HG03025 (cell line): ENCODE data around the gene DNASE1L2.

ENCODE experiments used
- ATAC-seq: cut with Tn5 transposase; IDR thresholded peaks from one replicate; pipeline ENCODE4 v1.9.1; 2021; ENCODE audit warnings: mild to moderate bottlenecking, moderate library complexity; ENCODE audit not compliant: unreplicated experiment, low FRiP score

Gene DNASE1L2

DNA sequence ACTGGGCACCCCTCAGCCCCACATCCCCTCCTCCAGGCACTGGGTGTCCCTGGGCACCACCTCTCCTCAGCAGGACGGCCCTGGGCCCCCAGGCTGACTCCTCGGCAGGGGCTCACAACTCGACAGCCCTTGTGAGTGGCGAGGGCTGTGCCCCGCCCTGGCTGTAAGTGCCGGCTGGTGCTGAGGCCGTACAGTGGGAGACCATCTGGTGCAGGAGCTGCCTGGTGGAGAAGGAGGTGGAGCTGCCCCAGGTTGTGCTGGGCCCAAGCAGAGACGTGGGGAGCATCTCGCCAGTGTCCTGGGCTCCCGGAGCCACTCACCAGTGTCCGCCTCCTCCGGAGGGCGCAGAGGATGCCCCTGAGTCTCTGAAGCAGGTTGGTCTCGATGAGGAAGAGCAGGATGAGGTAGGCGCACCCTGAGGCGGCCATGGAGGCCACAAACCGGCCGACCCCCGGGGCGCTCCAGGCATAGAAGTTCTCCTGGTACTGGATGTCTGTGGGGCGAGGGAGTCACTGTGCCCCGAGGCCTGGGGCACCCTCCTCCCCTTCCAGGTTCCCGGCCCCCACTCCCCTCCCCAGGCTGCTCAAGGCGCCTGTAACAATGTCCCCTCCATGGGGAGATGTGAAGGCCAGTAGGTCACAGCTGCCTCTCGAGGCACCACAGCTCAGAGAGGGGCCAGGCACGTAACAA lies 46.8 kb downstream of the DNASE1L2 start:
- no peak for ATAC-seq

GRCh38 chr16:2284001-2284770 lies 47.9 kb downstream of the DNASE1L2 start:
- no peak for ATAC-seq

GRCh38 chr16:2284797-2285576 lies 48.7 kb downstream of the DNASE1L2 start:
- no peak for ATAC-seq

GRCh38 chr16:2285731-2286191 lies 49.5 kb downstream of the DNASE1L2 start:
- ATAC-seq: no peak

DNA sequence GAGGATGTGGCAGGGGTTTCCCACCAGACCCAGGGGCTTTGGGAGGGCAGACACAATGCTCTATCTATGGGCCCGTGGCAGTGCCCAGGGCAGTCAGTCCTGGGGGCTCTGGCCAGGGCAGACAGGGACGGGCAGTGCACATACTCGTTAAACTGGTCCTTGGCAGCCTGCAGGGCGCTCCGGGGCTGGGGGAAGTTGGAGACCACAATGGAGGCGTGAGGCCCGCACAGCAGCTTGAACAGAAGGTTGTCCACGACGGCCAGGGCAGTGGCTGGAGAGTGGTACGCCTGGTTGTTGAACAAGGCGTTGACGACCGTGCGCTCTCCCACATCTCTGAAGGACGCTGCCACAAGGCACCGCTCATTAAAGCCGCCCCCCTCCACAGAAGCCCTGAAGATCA lies 50.3 kb downstream of the DNASE1L2 start:
- no peak for ATAC-seq

- ATAC-seq: no peak
These were observed 51.8 kb downstream of the DNASE1L2 start for GRCh38 chr16:2287916-2288547.
